Peyer's patch (tissue), 4 donors: ENCODE data around the gene PSMC6.

ENCODE experiments used
- CTCF ChIP-seq, 6 experiments: fragments of 450-650 bp in 4 of 6; fragments of 200-600 bp in 2 of 6; sonication (generic) in 1 of 6; IDR thresholded peaks; one replicate each; pipeline ENCODE4 v1.5.1; 2017 to 2019; ENCODE audit warnings: antibody characterized with exemption in 6 of 6, mild to moderate bottlenecking in 3 of 6, moderate library complexity in 1 of 6
- POLR2A ChIP-seq, 2 donors: fragments of 450-650 bp; IDR thresholded peaks; one replicate each; pipeline ENCODE4 v1.5.1; 2017; ENCODE audit warnings: antibody characterized with exemption in 2 of 2, mild to moderate bottlenecking in 2 of 2, moderate library complexity in 2 of 2

- TF ChIP-seq CTCF (IDR thresholded peaks at IDR 0.05): no peak
- TF ChIP-seq POLR2A (IDR thresholded peaks at IDR 0.05): no peak
Measured at GRCh38 chr14:52733824-52734223, 26.8 kb downstream of the PSMC6 start.
